H1 (cell line): ENCODE results near the gene MSI2. TPM values are rescaled to one million over a fixed set of nuclear protein-coding genes. Genes with fewer than 3 reads are reported as not detected.

Experiments used
- SP4 ChIP-seq: IDR thresholded peaks from 2 replicates; pipeline ENCODE4 v1.6.1; 2012; ENCODE audit warnings: low read length, inconsistent platforms
- polyA plus RNA-seq, 7 experiments: library from polyadenylated mRNA; depleted of rRNA in 3 of 7; stranded (reverse) in 5 of 7; unstranded in 2 of 7; fragments of >200 nt in 5 of 7; fragments of 200-250 nt in 2 of 7; gene quantifications; 1 replicate in 5 of 7; 2 replicates in 1 of 7; 4 replicates in 1 of 7; pipeline versions ENCODE4 v1.2.1 to v1.2.3, GENCODE V29; 2011 to 2013; ENCODE audit warnings: missing spikeins in 2 of 7, mixed read lengths in 2 of 7
- total RNA-seq: library from RNA; stranded (reverse); fragmentation: NEBNext Ultra II Directional; extraction: Animal tissue kit (Norgen Biotek cat#: 25700); gene quantifications from 2 replicates; pipeline ENCODE4 v1.2.1, GENCODE V29; 2021
- TF ChIP-seq, protein P1 (sequence below): IDR thresholded peaks from 2 replicates; pipeline ENCODE4 v1.6.1; 2012; ENCODE audit warnings: inconsistent platforms

Gene MSI2
- total and polyA plus RNA-seq, 2 of the 8 experiments (the other 6 are each of a cell fraction or from before 2014, with no cell fraction given), result 36.7 to 80.6 TPM

DNA sequence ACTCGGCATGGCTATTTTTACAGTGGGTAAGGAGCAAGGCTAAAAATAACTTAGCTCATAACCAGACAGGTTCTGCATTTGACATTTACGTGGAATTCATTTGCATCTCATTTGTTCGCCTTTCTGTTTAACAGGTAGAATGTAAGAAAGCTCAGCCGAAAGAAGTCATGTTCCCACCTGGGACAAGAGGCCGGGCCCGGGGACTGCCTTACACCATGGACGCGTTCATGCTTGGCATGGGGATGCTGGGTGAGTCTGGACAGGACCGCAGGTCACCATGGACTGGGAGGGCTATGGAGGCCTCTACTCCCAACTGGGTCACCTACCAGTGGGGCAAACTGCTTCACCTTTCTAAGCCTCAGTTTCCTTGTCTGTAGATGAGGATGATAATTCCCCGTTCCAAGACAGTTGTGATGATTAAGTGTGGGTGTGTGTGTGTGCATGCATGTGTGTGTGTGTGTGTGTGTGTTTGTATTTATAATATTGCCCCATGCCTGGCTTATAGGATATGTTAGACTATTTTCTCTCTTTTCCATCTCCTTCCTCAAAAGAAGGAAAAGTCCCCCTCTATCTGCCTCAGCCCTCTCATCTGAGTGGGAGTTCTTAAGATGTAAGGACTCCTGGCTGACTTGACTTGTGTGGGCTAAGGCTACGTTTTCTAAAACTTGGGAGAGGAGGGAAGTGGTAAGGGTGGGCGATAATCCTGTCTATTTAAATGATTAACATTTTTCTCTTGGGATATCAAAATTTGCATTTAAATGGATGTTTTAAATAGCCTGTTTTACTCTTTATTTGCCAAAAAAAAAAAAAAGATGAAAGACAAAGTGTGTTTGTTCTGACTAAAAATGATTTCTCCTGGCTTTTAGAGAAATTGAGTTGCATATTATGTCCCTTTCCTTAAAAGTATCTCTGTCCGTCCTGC is 359.8 kb downstream of the MSI2 start (continued):
- TF ChIP-seq, protein P1, sequence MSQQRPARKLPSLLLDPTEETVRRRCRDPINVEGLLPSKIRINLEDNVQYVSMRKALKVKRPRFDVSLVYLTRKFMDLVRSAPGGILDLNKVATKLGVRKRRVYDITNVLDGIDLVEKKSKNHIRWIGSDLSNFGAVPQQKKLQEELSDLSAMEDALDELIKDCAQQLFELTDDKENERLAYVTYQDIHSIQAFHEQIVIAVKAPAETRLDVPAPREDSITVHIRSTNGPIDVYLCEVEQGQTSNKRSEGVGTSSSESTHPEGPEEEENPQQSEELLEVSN, result no peak
- TF ChIP-seq SP4, result no peak
